MM.1S (cell line): ENCODE results near the gene PLEKHJ1.

ENCODE experiments used
- DNase-seq: peaks from one replicate; pipeline ENCODE4 v3.0.0-alpha.2; 2015
- H2AFZ ChIP-seq: fragments of 300-600 bp; sonication (generic); 2 replicates; pipeline ENCODE4 v1.6.0; 2016; ENCODE audit warnings: antibody characterized with exemption, low read length
- H3F3A ChIP-seq: fragments of 300-600 bp; sonication (generic); 2 replicates; pipeline ENCODE4 v1.6.1; 2016; ENCODE audit warnings: mild to moderate bottlenecking, antibody characterized with exemption, low read length, moderate library complexity, mixed read lengths; ENCODE audit not compliant: insufficient read depth
- H3K27ac ChIP-seq: fragments of 300-600 bp; sonication (generic); 2 replicates; pipeline ENCODE4 v1.5.1; 2016; ENCODE audit warnings: mild to moderate bottlenecking, low read length
- H3K27me3 ChIP-seq: fragments of 300-600 bp; sonication (generic); replicated peaks from 2 replicates; pipeline ENCODE4 v1.6.0; 2016; ENCODE audit warnings: low read length; ENCODE audit not compliant: insufficient read depth
- H3K36me3 ChIP-seq: fragments of 300-600 bp; sonication (generic); replicated peaks from 2 replicates; pipeline ENCODE4 v1.6.1; 2016; ENCODE audit warnings: mild to moderate bottlenecking, low read length, mixed read lengths; ENCODE audit not compliant: insufficient read depth
- H3K4me1 ChIP-seq: fragments of 300-600 bp; sonication (generic); 2 replicates; pipeline ENCODE4 v1.6.1; 2016; ENCODE audit warnings: low read length, mixed read lengths
- H3K4me2 ChIP-seq: fragments of 300-600 bp; sonication (generic); 2 replicates; pipeline ENCODE4 v1.6.0; 2016; ENCODE audit warnings: low read depth, low read length
- H3K4me3 ChIP-seq: fragments of 300-600 bp; sonication (generic); 2 replicates; pipeline ENCODE4 v1.5.1; 2016; ENCODE audit warnings: low read length, mixed read lengths
- H3K79me2 ChIP-seq: fragments of 300-600 bp; sonication (generic); 2 replicates; pipeline ENCODE4 v1.6.1; 2016; ENCODE audit warnings: mixed run types, low read length, mixed read lengths
- H3K9ac ChIP-seq: fragments of 300-600 bp; sonication (generic); 2 replicates; pipeline ENCODE4 v1.6.1; 2016; ENCODE audit warnings: low read length, mixed read lengths
- H3K9me2 ChIP-seq: fragments of 300-600 bp; sonication (generic); replicated peaks from 2 replicates; pipeline ENCODE4 v1.6.1; 2016; ENCODE audit warnings: mild to moderate bottlenecking, low read length, mixed read lengths; ENCODE audit not compliant: insufficient read depth
- H3K9me3 ChIP-seq: fragments of 300-600 bp; sonication (generic); replicated peaks from 2 replicates; pipeline ENCODE4 v1.6.1; 2016; ENCODE audit warnings: mild to moderate bottlenecking, low read length, mixed read lengths; ENCODE audit not compliant: insufficient read depth
- H4K20me1 ChIP-seq: fragments of 300-600 bp; sonication (generic); 2 replicates; pipeline ENCODE4 v1.6.1; 2016; ENCODE audit warnings: mild to moderate bottlenecking, low read length, moderate library complexity, mixed read lengths; ENCODE audit not compliant: insufficient read depth
- EZH2 ChIP-seq: fragments of 300-600 bp; sonication (generic); optimal IDR thresholded peaks from 2 replicates; pipeline ENCODE3; 2017; ENCODE audit warnings: low read depth, mild to moderate bottlenecking, antibody characterized with exemption, low read length, mixed read lengths
- EZH2phosphoT487 ChIP-seq: fragments of 300-600 bp; sonication (generic); IDR thresholded peaks from 2 replicates; pipeline ENCODE4 v1.6.1; 2018; ENCODE audit warnings: antibody characterized with exemption, low read length
- TF ChIP-seq, protein P1 (sequence below): fragments of 300-600 bp; sonication (generic); IDR thresholded peaks from 2 replicates; pipeline ENCODE4 v1.5.1; 2016; ENCODE audit warnings: antibody characterized with exemption, low read length, mixed read lengths

The PLEKHJ1 gene

GRCh38 chr19:2242092-2242537 lies 6.0 kb upstream of the PLEKHJ1 start:
- H3K9me2 ChIP-seq = no peaks in the 10 kb centered on the region
- H4K20me1 ChIP-seq = peaks cover 50% of the 10 kb centered on the region
- H3K79me2 ChIP-seq = peaks cover 100% of the 10 kb centered on the region
- no peaks in the 10 kb centered on the region for H3K27me3 ChIP-seq
- peaks cover 32% of the 10 kb centered on the region for H3K36me3 ChIP-seq
- no peak overlapping the region for H3K27ac ChIP-seq
- H3K4me1 ChIP-seq = peaks cover 20% of the 10 kb centered on the region; the same call in 1 of the 2 replicates
- H3K4me3 ChIP-seq = no peak overlapping the region
- no peak overlapping the region for H2AFZ ChIP-seq
- H3K9ac ChIP-seq = no peak overlapping the region
- no peaks in the 10 kb centered on the region for H3K9me3 ChIP-seq
- H3K4me2 ChIP-seq = no peak overlapping the region
- TF ChIP-seq EZH2 = no peak
- TF ChIP-seq, protein P1, sequence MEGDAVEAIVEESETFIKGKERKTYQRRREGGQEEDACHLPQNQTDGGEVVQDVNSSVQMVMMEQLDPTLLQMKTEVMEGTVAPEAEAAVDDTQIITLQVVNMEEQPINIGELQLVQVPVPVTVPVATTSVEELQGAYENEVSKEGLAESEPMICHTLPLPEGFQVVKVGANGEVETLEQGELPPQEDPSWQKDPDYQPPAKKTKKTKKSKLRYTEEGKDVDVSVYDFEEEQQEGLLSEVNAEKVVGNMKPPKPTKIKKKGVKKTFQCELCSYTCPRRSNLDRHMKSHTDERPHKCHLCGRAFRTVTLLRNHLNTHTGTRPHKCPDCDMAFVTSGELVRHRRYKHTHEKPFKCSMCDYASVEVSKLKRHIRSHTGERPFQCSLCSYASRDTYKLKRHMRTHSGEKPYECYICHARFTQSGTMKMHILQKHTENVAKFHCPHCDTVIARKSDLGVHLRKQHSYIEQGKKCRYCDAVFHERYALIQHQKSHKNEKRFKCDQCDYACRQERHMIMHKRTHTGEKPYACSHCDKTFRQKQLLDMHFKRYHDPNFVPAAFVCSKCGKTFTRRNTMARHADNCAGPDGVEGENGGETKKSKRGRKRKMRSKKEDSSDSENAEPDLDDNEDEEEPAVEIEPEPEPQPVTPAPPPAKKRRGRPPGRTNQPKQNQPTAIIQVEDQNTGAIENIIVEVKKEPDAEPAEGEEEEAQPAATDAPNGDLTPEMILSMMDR = no peak
- no peak for TF ChIP-seq EZH2phosphoT487
- peaks cover 29% of the 10 kb centered on the region for H3F3A ChIP-seq
- no peak for DNase-seq

- Histone ChIP-seq H3K4me2 (peak overlapping the region; percentile 80; the same call in 1 of the 2 replicates), H3K9ac (no peak overlapping the region), H3K4me3 (0 out of 2 replicates have a peak overlapping the region, but pooled peaks have one; percentile 89), H3K27me3 (no peaks in the 10 kb centered on the region), H2AFZ (no peak overlapping the region), H3F3A (peaks cover 27% of the 10 kb centered on the region), H3K9me2 (no peaks in the 10 kb centered on the region), H3K36me3 (peaks cover 32% of the 10 kb centered on the region), H3K9me3 (no peaks in the 10 kb centered on the region), H3K4me1 (peaks cover 20% of the 10 kb centered on the region; the same call in 1 of the 2 replicates), H4K20me1 (peaks cover 50% of the 10 kb centered on the region), H3K27ac (no peak overlapping the region; the same call in 1 of the 2 replicates), H3K79me2 (peaks cover 95% of the 10 kb centered on the region)
- TF ChIP-seq EZH2phosphoT487 = no peak
- TF ChIP-seq, protein P1 = no peak
- no peak for TF ChIP-seq EZH2
- no peak for DNase-seq
These were observed 5.0 kb upstream of the PLEKHJ1 start for GRCh38 chr19:2240881-2241760.

GRCh38 chr19:2239771-2240770 lies 3.9 kb upstream of the PLEKHJ1 start:
- Histone ChIP-seq H3K9me2 (no peaks in the 10 kb centered on the region), H3K27ac (peak overlapping the region; percentile 83; the same call in 1 of the 2 replicates), H4K20me1 (peaks cover 50% of the 10 kb centered on the region), H3K27me3 (no peaks in the 10 kb centered on the region), H3K4me1 (peaks cover 20% of the 10 kb centered on the region; the same call in 1 of the 2 replicates), H3K36me3 (peaks cover 22% of the 10 kb centered on the region; the same call in 1 of the 2 replicates), H3K79me2 (peaks cover 95% of the 10 kb centered on the region), H3K9me3 (no peaks in the 10 kb centered on the region), H3K4me2 (peak overlapping the region; percentile 80), H3K4me3 (peak overlapping the region; percentile 89), H2AFZ (no peak overlapping the region), H3F3A (peaks cover 27% of the 10 kb centered on the region), H3K9ac (peak overlapping the region; percentile 92)
- no peak for TF ChIP-seq EZH2
- DNase-seq = peak; percentile 44
